Stimulated activated naive CD4-positive, alpha-beta T cell treated with Interleukin-2 at 50 U/mL for 16 hours (primary cell): ENCODE measurements around the gene TMEM163.

Experiments used
- DNase-seq: peaks from one replicate; lab custom pipeline; 2025; lab: John Stamatoyannopoulos, UW

Gene TMEM163

DNA sequence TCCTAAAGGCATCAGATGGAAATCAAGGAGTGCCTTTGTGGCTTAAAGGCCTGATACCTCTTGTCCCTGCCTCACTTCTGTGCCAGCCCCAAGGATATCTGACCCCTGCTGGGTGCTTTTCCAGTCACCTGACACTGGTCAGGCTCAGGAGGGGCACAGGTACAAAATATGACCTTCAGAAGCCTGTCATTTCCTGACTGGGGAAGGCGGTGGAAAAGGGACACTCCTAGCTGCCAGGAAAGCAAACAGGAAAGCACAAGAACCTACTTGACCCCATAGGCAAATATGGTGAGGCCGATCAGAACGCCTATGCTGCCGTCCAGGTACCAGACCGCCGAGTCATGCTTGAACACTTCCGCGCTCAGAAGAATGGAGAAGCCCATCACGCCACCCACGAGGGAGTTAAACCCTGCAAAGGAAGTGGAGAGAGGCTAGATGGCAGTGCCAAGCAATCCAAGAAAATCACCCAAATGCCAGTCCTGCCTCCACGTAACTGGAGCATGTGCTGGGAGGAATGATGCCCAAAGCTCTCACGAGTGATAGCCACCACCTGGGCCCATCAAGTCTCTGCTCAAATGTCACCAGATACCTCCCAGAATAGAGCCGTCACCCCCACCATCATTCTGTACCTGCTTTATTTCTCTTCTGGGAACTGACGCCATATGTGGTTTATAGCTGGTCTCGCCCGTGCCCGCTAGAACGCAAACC, 260.9 kb downstream of the TMEM163 start:
- DNase-seq, result no peak

GRCh38 chr2:134457353-134457752, 261.4 kb downstream of the TMEM163 start:
- DNase-seq, result no peak

DNA sequence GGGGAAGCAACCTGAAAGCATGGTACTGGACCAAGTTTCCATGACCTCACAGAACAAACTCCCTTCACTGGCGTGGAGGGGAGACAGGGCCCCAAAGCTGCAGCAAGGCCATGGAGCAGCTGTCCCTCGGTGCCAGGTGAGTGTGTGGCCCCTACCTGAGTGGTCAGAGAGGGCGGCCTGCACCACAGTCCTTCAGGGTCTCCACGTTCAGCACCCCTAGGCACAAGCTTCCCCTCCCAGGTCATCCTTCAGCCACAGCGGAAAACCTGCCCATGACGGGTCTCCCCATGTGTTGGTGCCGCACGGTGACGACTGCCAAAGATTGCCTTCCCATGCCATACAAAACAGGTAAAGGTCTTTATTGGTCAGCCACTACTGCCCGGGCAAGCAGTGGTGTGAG, 263.4 kb downstream of the TMEM163 start:
- no peak for DNase-seq

GRCh38 chr2:134454931-134455330, 263.9 kb downstream of the TMEM163 start:
- no peak for DNase-seq

GRCh38 chr2:134454426-134454825, 264.4 kb downstream of the TMEM163 start:
- DNase-seq, result no peak

DNA sequence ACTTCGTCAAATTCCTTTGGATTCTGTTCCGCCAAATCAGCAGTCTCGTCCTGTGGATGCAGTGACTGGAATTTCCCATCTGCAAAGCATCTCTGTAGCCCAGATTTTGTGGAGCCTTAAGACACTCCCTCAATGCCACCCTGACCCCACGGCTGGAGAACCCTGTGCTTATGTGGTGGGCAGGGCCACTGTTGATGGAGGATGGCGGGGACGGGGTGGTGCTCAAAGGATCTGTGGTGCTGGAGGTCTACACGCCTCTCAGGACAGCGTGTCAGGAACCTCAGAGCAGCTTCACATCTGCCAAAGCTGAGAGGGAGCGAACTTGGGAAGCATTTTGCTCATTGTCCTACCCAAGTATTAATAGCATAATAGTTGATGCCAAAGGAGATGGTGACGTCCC, 264.8 kb downstream of the TMEM163 start:
- no peak for DNase-seq

DNA sequence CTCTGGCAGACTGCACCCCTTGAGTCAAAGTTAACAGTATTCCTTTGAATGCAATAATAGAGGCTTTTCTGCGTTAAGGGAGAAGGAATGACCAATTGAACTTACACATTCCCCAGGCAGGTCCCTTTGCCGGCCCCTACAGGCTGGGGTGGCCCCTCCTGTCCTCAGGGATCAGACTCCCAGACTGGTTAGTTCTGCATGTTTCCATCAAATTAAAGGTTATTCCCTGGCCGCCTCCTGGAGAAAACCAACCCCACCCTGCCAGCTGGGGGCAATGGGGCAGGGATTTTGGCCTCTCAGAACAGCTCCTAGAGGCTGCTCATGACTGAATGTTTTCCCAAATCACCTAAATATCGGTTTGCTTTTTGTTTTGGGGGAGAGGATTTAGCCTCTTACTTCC, 265.3 kb downstream of the TMEM163 start:
- no peak for DNase-seq

DNA sequence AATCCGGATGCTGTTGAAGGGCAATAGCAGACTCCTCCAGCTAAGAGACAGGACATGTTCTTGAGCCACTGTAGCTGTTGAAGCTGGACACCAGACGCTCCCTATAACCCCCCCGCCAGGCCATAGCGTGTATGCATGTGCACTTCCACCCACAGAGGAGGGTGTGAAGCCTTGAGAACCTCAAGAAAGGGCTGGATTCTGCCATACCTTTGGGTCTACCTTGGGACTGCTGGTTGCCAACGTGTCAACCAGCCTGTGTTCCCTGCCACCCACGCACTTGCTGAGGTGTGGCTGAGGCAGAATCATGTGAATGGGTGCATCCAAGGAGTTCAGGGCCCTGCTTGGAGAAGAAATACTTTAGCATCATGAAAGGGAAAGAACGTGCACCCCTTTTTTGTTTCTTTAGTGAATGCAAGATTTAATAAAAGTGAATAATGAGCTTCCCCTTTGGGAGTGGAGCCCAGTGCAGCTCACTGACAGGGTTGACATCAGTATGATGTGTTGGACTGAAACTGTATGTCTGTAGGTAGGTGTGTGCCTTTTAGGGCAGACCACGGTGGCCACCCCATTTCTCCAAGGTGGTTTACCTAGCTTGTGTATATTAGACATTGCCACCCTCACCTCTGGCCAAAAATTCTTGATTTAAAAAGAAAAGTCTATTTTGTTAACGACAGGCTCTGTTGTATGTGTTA, 266.6 kb downstream of the TMEM163 start:
- no peak for DNase-seq

GRCh38 chr2:134451347-134451630, 267.5 kb downstream of the TMEM163 start:
- DNase-seq, result no peak

DNA sequence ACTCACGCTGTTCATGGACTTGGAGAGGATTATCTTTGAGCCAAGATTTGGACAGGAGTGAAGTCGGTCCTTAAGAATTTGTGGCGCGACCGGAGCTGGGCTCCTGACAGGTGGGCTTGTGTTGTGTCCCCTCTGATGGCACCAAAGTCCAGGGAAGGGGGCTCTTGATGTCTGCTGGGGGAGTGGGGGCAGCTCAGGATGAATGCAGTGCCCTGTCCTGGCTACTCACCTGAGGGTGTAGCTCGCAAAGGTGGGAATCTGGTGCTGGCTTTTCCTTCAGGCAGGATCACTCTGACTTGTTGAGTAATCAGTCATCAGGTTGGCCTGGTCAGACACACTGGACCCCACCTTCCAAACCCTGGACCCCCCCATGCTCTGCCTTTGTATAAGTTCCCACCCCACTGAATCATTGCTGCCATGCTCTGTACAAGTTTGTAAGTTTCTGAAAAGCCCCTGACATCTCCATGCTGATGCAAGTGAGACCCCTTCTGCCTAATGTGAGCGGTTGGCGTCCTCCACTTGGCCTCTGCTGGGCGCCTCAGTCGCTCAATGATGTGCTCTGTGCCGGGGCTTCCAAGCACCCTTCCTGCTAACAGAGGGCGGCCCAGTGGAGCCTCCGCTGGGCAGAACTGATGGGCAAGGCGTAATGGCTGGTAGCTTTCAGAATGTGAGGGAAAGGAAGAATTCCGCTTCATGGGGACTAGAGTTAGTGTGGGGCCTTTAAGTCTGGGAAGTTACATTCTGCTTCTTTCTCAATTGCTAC, 268.9 kb downstream of the TMEM163 start:
- DNase-seq, result no peak

- DNase-seq, result no peak
These were observed 269.6 kb downstream of the TMEM163 start for GRCh38 chr2:134449157-134449556.

- DNase-seq, result no peak
These were observed 270.1 kb downstream of the TMEM163 start for GRCh38 chr2:134448650-134449049.

DNA sequence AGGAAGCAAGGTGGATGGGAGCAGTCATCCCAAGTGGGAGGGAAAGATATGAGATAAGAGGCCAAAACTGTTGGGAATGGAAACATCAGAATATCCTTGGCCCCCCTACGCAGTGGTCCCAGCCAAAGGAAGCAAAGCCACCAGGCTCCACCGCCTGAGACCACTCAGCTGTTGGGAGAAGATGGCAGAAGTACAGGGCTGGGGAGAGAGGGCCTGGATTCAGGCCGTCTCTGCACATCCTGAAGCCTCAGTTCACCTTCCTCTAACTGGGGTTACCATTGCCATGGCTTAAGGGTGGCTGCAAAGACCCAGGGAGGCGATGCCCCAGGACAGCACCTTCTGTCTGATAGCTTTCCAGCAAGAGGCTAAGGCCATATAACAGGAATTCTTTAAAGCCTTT, 271.1 kb downstream of the TMEM163 start:
- no peak for DNase-seq

GRCh38 chr2:134446383-134447017, 272.3 kb downstream of the TMEM163 start:
- no peak for DNase-seq

DNA sequence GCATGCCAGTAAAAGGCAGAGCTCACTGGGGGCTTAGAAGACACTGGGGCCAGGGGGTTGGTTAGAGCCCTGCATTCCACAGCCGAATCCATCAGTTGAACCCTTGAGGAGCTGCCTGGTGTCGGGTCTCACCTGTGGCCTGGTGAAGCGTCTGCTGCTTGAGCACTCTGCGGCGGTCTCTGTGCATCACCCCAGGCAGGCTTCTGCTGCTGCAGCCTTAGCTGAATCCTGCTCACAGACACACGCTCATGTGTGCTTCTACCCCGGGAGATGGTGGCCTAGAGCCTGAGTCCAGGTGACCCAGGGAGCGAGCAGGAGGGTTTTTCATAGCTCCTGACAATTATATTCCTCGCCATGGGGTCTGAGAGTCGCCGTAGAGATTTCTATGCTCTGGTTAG, 272.8 kb downstream of the TMEM163 start:
- no peak for DNase-seq

- DNase-seq, result no peak
These were observed 273.7 kb downstream of the TMEM163 start for GRCh38 chr2:134445116-134445515.

DNA sequence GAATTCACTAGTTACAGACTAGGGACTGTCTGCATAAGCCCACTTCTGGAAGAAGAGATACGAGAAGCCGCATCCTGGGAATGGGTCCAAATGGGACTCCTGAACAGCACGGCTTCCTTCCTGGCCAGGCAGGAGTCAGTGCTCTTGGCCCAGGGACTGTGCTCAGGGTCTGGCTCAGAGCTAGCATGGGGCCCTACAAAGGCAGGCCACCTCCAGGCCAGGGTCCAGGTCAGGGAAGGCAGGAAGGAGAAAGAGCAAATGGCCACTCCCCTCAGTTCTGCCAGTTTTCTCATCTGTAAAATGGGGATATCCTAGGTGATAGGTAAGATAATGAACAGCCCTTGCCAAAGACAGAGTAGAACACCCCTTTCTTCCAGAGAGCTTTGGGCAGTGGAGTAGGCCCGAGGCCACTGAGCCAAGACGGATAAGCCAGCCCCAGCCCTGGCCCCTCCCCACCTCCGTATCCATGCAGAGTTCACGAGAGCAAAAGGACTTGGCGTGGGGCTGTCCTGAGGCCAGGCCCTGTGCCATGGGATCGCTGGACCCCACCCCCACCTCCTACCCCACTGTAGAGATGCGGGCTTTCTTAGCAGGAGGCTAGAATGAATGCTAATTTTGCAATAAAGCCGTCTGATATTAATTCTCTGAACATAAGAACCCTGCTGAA, 274.9 kb downstream of the TMEM163 start:
- no peak for DNase-seq

- DNase-seq, result no peak
These were observed 277.5 kb downstream of the TMEM163 start for GRCh38 chr2:134441153-134441863.

GRCh38 chr2:134440336-134440909, 278.4 kb downstream of the TMEM163 start:
- DNase-seq, result no peak

GRCh38 chr2:134438371-134438770, 280.4 kb downstream of the TMEM163 start:
- DNase-seq, result no peak

- no peak for DNase-seq
These were observed 282.1 kb downstream of the TMEM163 start for GRCh38 chr2:134436706-134437105.
